Neural progenitor cell (in vitro differentiated cells): Measurements from ENCODE around the gene ANKRD22.
"Not testable (repeated sequence)": the region's sequence is repeated elsewhere in the genome, so short reads cannot be mapped to it uniquely, and the experiment has no call there.

Experiments used
- CTCF ChIP-seq: fragments of 200-600 bp; sonication (generic); IDR thresholded peaks from 2 replicates; pipeline ENCODE4 v1.5.1; 2017; ENCODE audit warnings: antibody characterized with exemption, mild to moderate bottlenecking
- EZH2 ChIP-seq: fragments of 200-600 bp; sonication (generic); IDR thresholded peaks from 2 replicates; pipeline ENCODE4 v1.6.1; 2017; ENCODE audit warnings: antibody characterized with exemption, mild to moderate bottlenecking, moderate library complexity

GRCh38 chr10:88882646-88883447 is 31.2 kb upstream of the ANKRD22 start:
- not testable (repeated sequence) for TF ChIP-seq CTCF, EZH2
